BLaER1 treated with 17β-estradiol and CSF1 and Interleukin-3, amounts not matched to agents 10 nM and 100 nM (cell line): ENCODE measurements around the gene TNFAIP1.

Experiments
- H3K27ac ChIP-seq, 11 experiments: shearing (Covaris generic); formaldehyde crosslinking; 2 replicates each; pipeline ENCODE4 v1.8.1; 2022
- H3K27me3 ChIP-seq, 11 experiments: shearing (Covaris generic); formaldehyde crosslinking; 2 replicates each; pipeline ENCODE4 v1.8.1; 2022
- H3K36me3 ChIP-seq, 11 experiments: shearing (Covaris generic); formaldehyde crosslinking; 2 replicates each; pipeline ENCODE4 v1.8.1; 2022
- H3K4me1 ChIP-seq, 10 experiments: shearing (Covaris generic); formaldehyde crosslinking; 2 replicates each; pipeline ENCODE4 v1.8.1; 2022
- H3K4me2 ChIP-seq, 11 experiments: shearing (Covaris generic); formaldehyde crosslinking; 2 replicates each; pipeline ENCODE4 v1.8.1; 2022
- H3K4me3 ChIP-seq, 10 experiments: shearing (Covaris generic); formaldehyde crosslinking; 2 replicates each; pipeline ENCODE4 v1.8.1; 2022
- H3K9ac ChIP-seq, 11 experiments: shearing (Covaris generic); formaldehyde crosslinking; 2 replicates each; pipeline ENCODE4 v1.8.1; 2022
- H3K9me3 ChIP-seq, 11 experiments: shearing (Covaris generic); formaldehyde crosslinking; replicated peaks in 1 of 11; 2 replicates each; pipeline ENCODE4 v1.8.1; 2022
- H4K20me1 ChIP-seq, 11 experiments: shearing (Covaris generic); formaldehyde crosslinking; 2 replicates each; pipeline ENCODE4 v1.8.1; 2022
- Cebpa-rat ChIP-seq, 11 experiments: shearing (Covaris generic); IDR thresholded peaks; 2 replicates each; pipeline ENCODE4 v1.8.1; 2022

The TNFAIP1 gene

GRCh38 chr17:28320215-28321061, 15.1 kb upstream of the TNFAIP1 start:
- Histone ChIP-seq H4K20me1 (peaks cover 0 to 56% (median 43%) of the 10 kb centered on the region in 11 experiments; a peak in 14 of 22 replicates), H3K9me3 (no peaks in the 10 kb centered on the region), H3K36me3 (peaks cover 0 to 39% (median 14%) of the 10 kb centered on the region in 11 experiments; a peak in 14 of 22 replicates), H3K9ac (peak overlapping the region in 10 of 11 experiments; percentile 68 to 92 (median 85); a peak in 18 of 22 replicates), H3K4me2 (peak overlapping the region; percentile 84 to 98 (median 96); a peak in 21 of 22 replicates), H3K4me3 (peak overlapping the region in 9 of 10 experiments; percentile 73 to 87 (median 78); a peak in 18 of 20 replicates), H3K27ac (peak overlapping the region in 6 of 11 experiments; percentile 82 to 89 (median 84); a peak in 4 of 22 replicates), H3K4me1 (peaks cover 33 to 62% (median 45%) of the 10 kb centered on the region in 10 experiments), H3K27me3 (no peaks in the 10 kb centered on the region; a peak in 1 of 22 replicates)
- no peak for TF ChIP-seq Cebpa-rat (IDR thresholded peaks at IDR 0.05)

DNA sequence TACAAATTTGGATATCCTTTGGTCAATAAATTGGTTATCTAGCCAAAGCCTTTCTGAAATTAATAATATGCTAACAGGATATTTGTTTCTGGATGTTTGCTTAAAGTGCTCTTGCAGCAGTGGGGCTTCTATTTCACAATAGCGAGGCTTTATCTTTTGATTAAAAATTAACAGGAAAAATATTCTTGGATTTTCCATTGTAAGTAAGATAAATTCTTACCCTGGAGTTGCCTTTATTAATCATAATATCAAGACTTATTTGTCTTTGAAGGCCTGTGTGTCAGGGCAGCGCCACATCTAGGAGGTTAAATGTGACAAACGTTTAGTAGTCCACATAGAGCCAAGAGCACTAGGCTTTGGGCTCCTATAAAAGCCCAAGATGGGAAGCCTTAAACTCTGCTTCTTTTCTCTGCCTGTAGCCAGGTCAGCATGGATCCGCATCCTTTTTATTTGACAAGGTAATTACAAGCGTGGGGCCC, 11.3 kb upstream of the TNFAIP1 start:
- H3K4me3 ChIP-seq, result no peak overlapping the region
- TF ChIP-seq Cebpa-rat (IDR thresholded peaks at IDR 0.05), result no peak
- H3K9me3 ChIP-seq, result no peaks in the 10 kb centered on the region
- peak overlapping the region in 7 of 11 experiments; percentile 6 to 72 (median 51); a peak in 12 of 22 replicates for H3K4me2 ChIP-seq
- H3K36me3 ChIP-seq, result peaks cover 22 to 78% (median 52%) of the 10 kb centered on the region in 11 experiments
- no peaks in the 10 kb centered on the region for H3K27me3 ChIP-seq
- H3K9ac ChIP-seq, result no peak overlapping the region; a peak in 1 of 22 replicates
- peak overlapping the region in 2 of 11 experiments; percentile 2 to 11; a peak in 1 of 22 replicates for H3K27ac ChIP-seq
- H3K4me1 ChIP-seq, result peaks cover 23 to 50% (median 35%) of the 10 kb centered on the region in 10 experiments
- peaks cover 0 to 86% (median 62%) of the 10 kb centered on the region in 11 experiments; a peak in 14 of 22 replicates for H4K20me1 ChIP-seq

GRCh38 chr17:28324781-28325180, 10.8 kb upstream of the TNFAIP1 start:
- H3K27ac ChIP-seq, result peak overlapping the region in 2 of 11 experiments; percentile 2 to 11; a peak in 1 of 22 replicates
- H3K4me2 ChIP-seq, result peak overlapping the region in 7 of 11 experiments; percentile 6 to 72 (median 51); a peak in 12 of 22 replicates
- H3K36me3 ChIP-seq, result peaks cover 26 to 82% (median 56%) of the 10 kb centered on the region in 11 experiments
- no peaks in the 10 kb centered on the region for H3K27me3 ChIP-seq
- H3K9ac ChIP-seq, result no peak overlapping the region; a peak in 1 of 22 replicates
- no peaks in the 10 kb centered on the region for H3K9me3 ChIP-seq
- peaks cover 21 to 47% (median 33%) of the 10 kb centered on the region in 10 experiments for H3K4me1 ChIP-seq
- peaks cover 0 to 86% (median 62%) of the 10 kb centered on the region in 11 experiments; a peak in 14 of 22 replicates for H4K20me1 ChIP-seq
- no peak overlapping the region for H3K4me3 ChIP-seq
- TF ChIP-seq Cebpa-rat (IDR thresholded peaks at IDR 0.05), result no peak

- Histone ChIP-seq H3K4me3 (no peak overlapping the region), H3K36me3 (peaks cover 29 to 87% (median 56%) of the 10 kb centered on the region in 11 experiments)
These were observed 10.3 kb upstream of the TNFAIP1 start for GRCh38 chr17:28325211-28325610.

DNA sequence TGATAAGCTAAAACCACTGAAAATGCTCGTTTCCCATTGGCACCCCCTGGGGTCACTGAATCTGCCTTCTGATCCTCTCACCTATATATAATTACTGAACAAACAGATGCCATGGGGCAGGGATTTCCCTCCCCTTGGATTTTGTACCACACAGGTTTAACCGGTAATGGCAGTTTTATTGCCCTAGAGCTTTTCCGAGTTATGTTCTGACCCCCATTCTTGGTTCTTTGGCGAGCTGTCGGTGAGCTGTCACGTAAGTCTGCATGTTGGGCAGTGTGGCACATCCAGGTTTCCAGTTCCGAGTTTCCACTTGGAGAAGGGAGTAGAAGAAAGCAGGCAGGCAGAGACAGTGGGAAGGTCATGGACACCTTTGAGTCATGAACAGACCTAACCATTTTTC, 9.4 kb upstream of the TNFAIP1 start:
- H3K36me3 ChIP-seq, result peaks cover 37 to 89% (median 60%) of the 10 kb centered on the region in 11 experiments
- no peak overlapping the region for H3K27ac ChIP-seq
- peaks cover 0 to 81% (median 60%) of the 10 kb centered on the region in 11 experiments; a peak in 14 of 22 replicates for H4K20me1 ChIP-seq
- H3K4me2 ChIP-seq, result no peak overlapping the region
- TF ChIP-seq Cebpa-rat (IDR thresholded peaks at IDR 0.05), result no peak
- H3K9me3 ChIP-seq, result no peaks in the 10 kb centered on the region
- no peak overlapping the region for H3K9ac ChIP-seq
- H3K4me1 ChIP-seq, result peaks cover 8 to 34% (median 22%) of the 10 kb centered on the region in 10 experiments
- no peak overlapping the region for H3K4me3 ChIP-seq
- no peaks in the 10 kb centered on the region for H3K27me3 ChIP-seq

More at GRCh38 chr17:28325211-28325610, 10.3 kb upstream of the TNFAIP1 start:
- Histone ChIP-seq H3K27me3 (no peaks in the 10 kb centered on the region), H3K9ac (no peak overlapping the region), H4K20me1 (peaks cover 0 to 84% (median 62%) of the 10 kb centered on the region in 11 experiments; a peak in 14 of 22 replicates), H3K4me1 (peaks cover 17 to 43% (median 28%) of the 10 kb centered on the region in 10 experiments), H3K9me3 (no peaks in the 10 kb centered on the region), H3K27ac (no peak overlapping the region), H3K4me2 (peak overlapping the region in 6 of 11 experiments; percentile 40 to 72 (median 55); a peak in 9 of 22 replicates)
- no peak for TF ChIP-seq Cebpa-rat (IDR thresholded peaks at IDR 0.05)

DNA sequence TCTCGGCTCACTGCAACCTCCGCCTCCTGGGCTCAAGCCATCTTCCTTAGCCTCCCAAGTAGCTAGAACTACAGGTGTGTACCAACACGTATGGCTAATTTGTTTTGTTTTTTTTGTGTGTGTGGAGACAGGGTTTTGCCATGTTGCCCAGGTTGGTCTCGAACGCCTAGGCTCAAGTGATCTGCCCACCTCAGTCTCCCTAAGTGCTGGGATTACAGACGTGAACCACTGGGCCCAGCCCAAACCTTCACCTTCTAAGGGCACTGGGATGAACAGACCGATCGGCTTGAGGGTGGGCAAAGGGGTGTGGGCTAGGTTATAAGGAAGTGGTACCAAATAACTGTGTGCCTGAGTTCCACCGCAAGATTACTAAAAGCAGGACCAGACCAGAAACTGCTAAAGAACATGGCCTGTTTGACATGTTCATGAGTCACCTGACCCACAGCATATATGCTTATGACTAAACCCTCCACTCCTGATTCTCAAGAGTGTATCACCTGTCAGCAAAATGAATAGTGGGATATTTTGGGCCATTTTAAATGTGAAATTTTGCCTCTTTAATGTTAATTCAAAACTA, 8.4 kb upstream of the TNFAIP1 start:
- no peak overlapping the region for H3K4me2 ChIP-seq
- TF ChIP-seq Cebpa-rat (IDR thresholded peaks at IDR 0.05), result no peak
- H3K27me3 ChIP-seq, result no peaks in the 10 kb centered on the region
- H3K4me1 ChIP-seq, result peaks cover 0 to 27% (median 15%) of the 10 kb centered on the region in 10 experiments; a peak in 14 of 20 replicates
- no peaks in the 10 kb centered on the region for H3K9me3 ChIP-seq
- no peak overlapping the region for H3K27ac ChIP-seq
- peaks cover 47 to 91% (median 67%) of the 10 kb centered on the region in 11 experiments for H3K36me3 ChIP-seq
- no peak overlapping the region for H3K4me3 ChIP-seq
- H4K20me1 ChIP-seq, result peaks cover 0 to 73% (median 53%) of the 10 kb centered on the region in 11 experiments; a peak in 14 of 22 replicates
- no peak overlapping the region for H3K9ac ChIP-seq

GRCh38 chr17:28327709-28328108, 7.9 kb upstream of the TNFAIP1 start:
- Histone ChIP-seq H3K4me1 (peaks cover 0 to 28% (median 15%) of the 10 kb centered on the region in 10 experiments; a peak in 13 of 20 replicates), H3K4me2 (no peak overlapping the region), H3K27ac (no peak overlapping the region), H4K20me1 (peaks cover 0 to 71% (median 47%) of the 10 kb centered on the region in 11 experiments; a peak in 14 of 22 replicates), H3K27me3 (no peaks in the 10 kb centered on the region), H3K9ac (no peak overlapping the region), H3K4me3 (no peak overlapping the region), H3K9me3 (no peaks in the 10 kb centered on the region), H3K36me3 (peaks cover 48 to 87% (median 69%) of the 10 kb centered on the region in 11 experiments)
- TF ChIP-seq Cebpa-rat (IDR thresholded peaks at IDR 0.05), result no peak

DNA sequence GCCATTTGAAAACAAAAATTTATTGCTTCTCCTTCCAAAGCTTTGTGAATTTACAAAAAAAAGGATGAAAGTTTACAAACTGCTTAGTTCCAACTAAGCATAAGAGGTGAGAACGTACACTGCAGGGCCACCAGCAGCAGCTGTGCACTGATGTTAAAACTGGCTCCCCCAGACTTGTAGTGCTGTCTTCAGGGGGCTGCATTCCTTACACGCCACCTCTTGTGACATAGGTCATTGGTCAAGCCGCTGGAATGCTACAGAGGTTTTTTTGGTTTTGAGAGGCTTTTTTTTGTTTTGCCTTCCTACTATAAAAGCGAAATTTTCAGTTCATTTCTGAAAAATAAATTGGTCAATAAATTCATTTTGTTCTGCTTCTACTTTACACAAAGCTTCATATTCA, 7.2 kb upstream of the TNFAIP1 start:
- H3K36me3 ChIP-seq, result peaks cover 48 to 81% (median 69%) of the 10 kb centered on the region in 11 experiments

More for the DNA sequence above, 7.2 kb upstream of the TNFAIP1 start:
- no peaks in the 10 kb centered on the region for H3K27me3 ChIP-seq
- H3K9me3 ChIP-seq, result no peaks in the 10 kb centered on the region
- peaks cover 2 to 32% (median 17%) of the 10 kb centered on the region in 10 experiments; a peak in 15 of 20 replicates for H3K4me1 ChIP-seq
- no peak overlapping the region for H3K4me2 ChIP-seq
- H3K4me3 ChIP-seq, result no peak overlapping the region
- H3K27ac ChIP-seq, result no peak overlapping the region
- no peak overlapping the region for H3K9ac ChIP-seq
- H4K20me1 ChIP-seq, result peaks cover 0 to 71% (median 41%) of the 10 kb centered on the region in 11 experiments; a peak in 14 of 22 replicates
- TF ChIP-seq Cebpa-rat (IDR thresholded peaks at IDR 0.05), result no peak
